Lung (tissue), 12 donors: ENCODE results near the gene ZNF532. TPM values are rescaled to one million over a fixed set of nuclear protein-coding genes. Genes with fewer than 3 reads are reported as not detected.

Experiments used
- ATAC-seq: fragments of 200-7000 bp; cut with Tn5 transposase; one replicate; pipeline ENCODE4 v1.9.1; 2020; ENCODE audit warnings: moderate number of reproducible peaks; ENCODE audit not compliant: insufficient read depth, low FRiP score
- DNase-seq, 3 donors: peaks; one replicate each; pipeline ENCODE4 v3.0.0-alpha.2; 2013 to 2017
- H3K27ac ChIP-seq, 2 donors: one replicate each; pipeline ENCODE4 v1.5.1; 2013; ENCODE audit warnings: mild to moderate bottlenecking in 2 of 2, moderate library complexity in 2 of 2, control low read depth in 1 of 2, inconsistent platforms in 1 of 2, low read depth in 1 of 2, low read length in 1 of 2
- H3K27me3 ChIP-seq, 3 donors: one replicate each; pipeline ENCODE4 v1.5.1; 2013; ENCODE audit warnings: low read length in 2 of 3; ENCODE audit not compliant: control insufficient read depth in 3 of 3, insufficient read depth in 3 of 3
- H3K36me3 ChIP-seq, 4 donors: one replicate each; pipeline ENCODE4 v1.5.1; 2013; ENCODE audit warnings: low read length in 4 of 4, mild to moderate bottlenecking in 1 of 4, moderate library complexity in 1 of 4; ENCODE audit not compliant: control insufficient read depth in 4 of 4, insufficient read depth in 4 of 4
- H3K4me1 ChIP-seq, 5 donors: one replicate each; pipeline ENCODE4 v1.5.1; 2013; ENCODE audit warnings: low read length in 5 of 5, mild to moderate bottlenecking in 2 of 5, moderate library complexity in 1 of 5; ENCODE audit not compliant: control insufficient read depth in 5 of 5, insufficient read depth in 5 of 5
- H3K4me3 ChIP-seq: one replicate; pipeline ENCODE4 v1.5.1; 2013; ENCODE audit warnings: mild to moderate bottlenecking, control low read depth, moderate library complexity
- H3K9ac ChIP-seq, 2 donors: one replicate each; pipeline ENCODE4 v1.5.1; 2013; ENCODE audit warnings: low read length in 2 of 2, control low read depth in 1 of 2; ENCODE audit not compliant: insufficient read depth in 1 of 2
- H3K9me3 ChIP-seq, 4 donors: one replicate each; pipeline ENCODE4 v1.5.1; 2013; ENCODE audit warnings: low read length in 3 of 4, mild to moderate bottlenecking in 1 of 4, moderate library complexity in 1 of 4; ENCODE audit not compliant: control insufficient read depth in 4 of 4, insufficient read depth in 3 of 4
- CTCF ChIP-seq: IDR thresholded peaks from 2 replicates; pipeline ENCODE4 v1.5.1; 2012; ENCODE audit warnings: mild to moderate bottlenecking; ENCODE audit errors: control extremely low read depth, extremely low read depth
- WGBS, 2 donors: extraction: QIAGEN DNeasy Blood & Tissue Kit; methylation state at CpG; one replicate each; pipeline ENCODE4 v1.1.7; 2013; 5-methylcytosine and 5-hydroxymethylcytosine counted together
- polyA plus RNA-seq, 2 donors: library from polyadenylated mRNA; stranded (reverse); fragments of 200-250 nt; gene quantifications; one replicate each; pipeline ENCODE4 v1.2.1, GENCODE V29; 2013
- total RNA-seq, 2 donors: library from RNA; depleted of rRNA in 1 of 2; stranded (reverse); fragments of >200 nt in 1 of 2; gene quantifications; one replicate each; pipeline ENCODE4 v1.2.1, GENCODE V29; 2014 to 2021
- donor health status: control.
- donor health status: control.
- donor health status: Bipolar disorder and iron deficiency.
- donor health status: healthy.
- donor health status: DM: yes; HTN: yes; CAD: no.

The ZNF532 gene
- total and polyA plus RNA-seq, 4 donors: 12.3 to 128 (median 38.6) TPM

GRCh38 chr18:58838946-58839345 is 25.7 kb upstream of the ZNF532 start:
- no peak overlapping the region for H3K9ac ChIP-seq
- no peaks in the 10 kb centered on the region for H3K27me3 ChIP-seq
- no peak overlapping the region for H3K4me3 ChIP-seq
- no peak for ATAC-seq
- peaks cover 0 to 2% (median 0%) of the 10 kb centered on the region in 5 donors for H3K4me1 ChIP-seq
- no peak overlapping the region for H3K27ac ChIP-seq
- no peak for DNase-seq
- TF ChIP-seq CTCF: no peak
- H3K36me3 ChIP-seq: no peaks in the 10 kb centered on the region
- 92 to 98% methylated on average over 6 of the region's 6 CpGs for WGBS, 2 donors
- no peaks in the 10 kb centered on the region for H3K9me3 ChIP-seq

- ATAC-seq: no peak
- Histone ChIP-seq H3K4me3 (no peak overlapping the region), H3K4me1 (peaks cover 0 to 6% (median 0%) of the 10 kb centered on the region in 5 donors), H3K27ac (no peak overlapping the region), H3K9me3 (no peaks in the 10 kb centered on the region), H3K36me3 (no peaks in the 10 kb centered on the region), H3K9ac (no peak overlapping the region), H3K27me3 (no peaks in the 10 kb centered on the region)
- WGBS, 2 donors: 88 to 93% methylated on average over 11 of the region's 11 CpGs
- TF ChIP-seq CTCF: no peak
- no peak for DNase-seq
Measured at GRCh38 chr18:58842978-58843687, 21.5 kb upstream of the ZNF532 start.

GRCh38 chr18:58843688-58844035 is 21.0 kb upstream of the ZNF532 start:
- Histone ChIP-seq H3K27ac (no peak overlapping the region), H3K9me3 (no peaks in the 10 kb centered on the region), H3K36me3 (no peaks in the 10 kb centered on the region), H3K4me3 (no peak overlapping the region), H3K27me3 (no peaks in the 10 kb centered on the region), H3K9ac (no peak overlapping the region), H3K4me1 (peaks cover 0 to 3% (median 0%) of the 10 kb centered on the region in 5 donors)
- ATAC-seq (no peak), DNase-seq (no peak)
- no peak for TF ChIP-seq CTCF
- 89 to 94% methylated on average over 2 of the region's 2 CpGs for WGBS, 2 donors

- H3K4me3 ChIP-seq: no peak overlapping the region
- no peak overlapping the region for H3K27ac ChIP-seq
- 89% methylated on average over 4 of the region's 4 CpGs for WGBS, 2 donors
- ATAC-seq (no peak), DNase-seq (no peak)
- no peaks in the 10 kb centered on the region for H3K36me3 ChIP-seq
- H3K9me3 ChIP-seq: no peaks in the 10 kb centered on the region
- no peaks in the 10 kb centered on the region for H3K27me3 ChIP-seq
- H3K9ac ChIP-seq: no peak overlapping the region
- H3K4me1 ChIP-seq: peaks cover 0 to 3% (median 0%) of the 10 kb centered on the region in 5 donors
- no peak for TF ChIP-seq CTCF
Measured at GRCh38 chr18:58844871-58845270, 19.8 kb upstream of the ZNF532 start.
